PC-3 (cell line): ENCODE data around the gene ANP32A.

Experiments
- CTCF ChIP-seq: fragments of 300-600 bp; sonication (generic); conservative IDR thresholded peaks from 2 replicates; pipeline ENCODE4 v1.5.1; 2017; ENCODE audit warnings: antibody characterized with exemption, low read depth, mild to moderate bottlenecking, low read length
- EZH2phosphoT487 ChIP-seq: fragments of 300-600 bp; sonication (generic); IDR thresholded peaks from 2 replicates; pipeline ENCODE4 v1.6.1; 2018; ENCODE audit warnings: mild to moderate bottlenecking, antibody characterized with exemption, low read length, borderline replicate concordance

DNA sequence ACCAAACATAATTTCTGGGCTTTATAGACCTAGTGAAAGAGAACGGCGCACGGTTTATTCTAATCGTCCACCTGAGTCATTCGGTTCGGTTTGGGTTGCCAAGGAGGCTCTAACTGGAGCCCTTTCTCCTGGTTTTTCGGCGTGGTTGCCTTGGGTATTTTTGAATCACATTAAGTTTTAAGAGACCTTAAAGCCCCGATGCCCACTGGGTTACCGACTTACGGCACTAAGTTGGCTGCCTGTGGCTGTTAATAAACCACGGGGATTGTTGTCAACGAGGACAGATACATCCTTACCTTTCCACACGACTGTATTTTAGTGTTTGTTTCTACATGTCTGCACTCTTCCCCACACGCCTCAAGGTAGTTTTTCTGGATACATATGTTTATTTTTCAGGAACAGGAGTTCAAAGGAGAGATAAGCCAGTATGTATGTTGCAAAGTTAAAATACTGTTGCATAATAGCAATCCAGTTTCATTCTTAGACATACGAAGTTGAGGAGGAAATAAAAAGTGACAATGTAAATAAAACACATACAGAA lies 1.2 kb upstream of the ANP32A start:
- TF ChIP-seq CTCF, result no peak
- TF ChIP-seq EZH2phosphoT487, result no peak
